SK-MEL-5 (cell line): ENCODE data around the gene CTNNAL1. TPM values are rescaled to one million over a fixed set of nuclear protein-coding genes. Genes with fewer than 3 reads are reported as not detected.
"Not testable (repeated sequence)": the region's sequence is repeated elsewhere in the genome, so short reads cannot be mapped to it uniquely, and the experiment has no call there.

Experiments used
- DNase-seq: peaks from one replicate; pipeline ENCODE4 v3.0.0-alpha.2; 2016; ENCODE audit warnings: low read depth, low spot score
- in situ Hi-C: cut with HindIII; loops from 2 replicates; pipeline ENCODE4 v1.10.0; 2016; ENCODE audit warnings: low sequenced_read_pairs, high pct_unique_total_duplicates, low pct_unique_long_range_greater_than_20kb
- total RNA-seq: library from RNA; depleted of rRNA; stranded (reverse); fragments of >200 nt; shearing (Covaris generic); gene quantifications from 2 replicates; pipeline ENCODE4 v1.2.3, GENCODE V29; 2014

The CTNNAL1 gene
- total RNA-seq, 1 experiment from 2014 or later: 61.6 TPM

- in situ Hi-C loops: no loop called here
- no peak for DNase-seq
Measured at GRCh38 chr9:108960331-108960730, 53.0 kb downstream of the CTNNAL1 start.

DNA sequence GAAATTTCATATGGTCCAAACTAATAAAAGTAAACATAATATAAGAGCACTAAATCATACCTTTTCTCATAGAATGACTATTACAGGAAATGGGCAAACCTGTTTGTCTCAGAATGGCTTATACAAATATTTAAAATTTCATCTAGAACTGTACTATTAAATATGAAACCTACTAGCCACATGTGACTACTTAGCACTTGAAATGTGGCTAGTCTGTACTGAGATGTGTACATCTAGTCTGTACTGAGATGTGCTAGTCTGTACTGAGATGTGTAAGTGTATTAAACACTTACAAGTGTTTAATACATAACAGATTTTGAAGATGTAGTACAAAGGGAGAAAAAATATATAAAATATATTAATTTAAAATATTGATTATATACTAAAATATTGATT, 56.7 kb downstream of the CTNNAL1 start:
- in situ Hi-C loops: no loop called here
- DNase-seq: no peak

- peak; percentile 26 for DNase-seq
- in situ Hi-C loops: no loop called here
Measured at GRCh38 chr9:108956022-108956630, 57.2 kb downstream of the CTNNAL1 start.

- DNase-seq: peak; percentile 72
- in situ Hi-C loops: no loop called here
Measured at GRCh38 chr9:108953983-108954574, 59.2 kb downstream of the CTNNAL1 start.

DNA sequence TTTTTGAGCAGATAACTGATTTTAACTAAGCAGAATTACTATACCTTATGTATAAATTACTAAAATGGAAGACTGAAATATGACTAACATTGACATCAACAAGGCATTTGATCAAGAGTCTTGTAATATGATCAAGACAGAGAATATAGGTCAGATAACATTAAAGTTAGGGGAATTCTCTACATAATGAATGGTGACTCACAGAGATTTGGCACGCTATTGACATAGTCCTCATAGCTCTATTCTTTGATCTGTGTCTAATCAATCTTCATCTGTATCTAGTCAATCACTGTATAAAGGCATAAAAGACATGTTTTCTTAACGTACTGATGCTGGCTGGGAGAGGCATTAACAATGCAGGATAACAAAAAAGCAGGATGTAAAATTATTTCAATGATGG, 61.7 kb downstream of the CTNNAL1 start:
- in situ Hi-C loops: no loop called here

GRCh38 chr9:108950168-108950567, 63.1 kb downstream of the CTNNAL1 start:
- in situ Hi-C loops: no loop called here
- no peak for DNase-seq

More for the DNA sequence above, 61.7 kb downstream of the CTNNAL1 start:
- DNase-seq: no peak

GRCh38 chr9:108939975-108940374, 73.3 kb downstream of the CTNNAL1 start:
- in situ Hi-C loops: no loop called here
- DNase-seq: no peak

DNA sequence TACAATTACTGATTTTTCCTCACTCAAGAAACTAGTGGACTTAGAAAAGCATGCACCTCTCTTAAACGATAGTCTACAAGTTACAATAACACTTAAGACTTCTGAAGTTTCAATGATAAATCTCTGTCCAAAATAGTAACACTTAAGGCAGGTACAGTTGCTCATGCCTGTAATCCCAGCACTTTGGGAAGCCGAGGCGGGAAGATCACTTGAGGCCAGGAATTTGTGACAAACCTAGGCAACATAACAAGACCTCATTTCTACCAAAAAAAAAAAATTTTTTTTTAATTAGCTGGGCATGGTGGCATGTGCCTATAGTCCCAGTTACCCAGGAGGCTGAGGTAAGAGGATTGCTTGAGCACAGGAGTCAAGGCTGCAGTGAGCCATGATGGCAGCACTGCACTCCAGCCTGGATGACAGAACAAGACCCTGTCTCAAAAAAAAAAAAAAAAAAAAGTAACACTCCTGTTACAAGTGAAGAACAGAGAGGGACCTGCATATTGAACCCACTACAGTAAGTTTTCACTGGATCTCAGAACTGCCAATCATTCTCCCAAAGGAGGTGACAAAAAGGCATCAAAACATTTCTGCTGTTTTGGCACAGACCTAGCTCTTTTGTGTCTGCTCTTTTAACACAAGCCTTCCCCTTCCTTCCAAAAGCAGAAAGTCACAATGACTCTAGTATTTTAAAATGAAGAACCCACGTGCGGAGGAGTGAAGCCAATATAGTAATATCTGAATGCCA, 75.6 kb downstream of the CTNNAL1 start:
- in situ Hi-C loops: no loop called here

DNA sequence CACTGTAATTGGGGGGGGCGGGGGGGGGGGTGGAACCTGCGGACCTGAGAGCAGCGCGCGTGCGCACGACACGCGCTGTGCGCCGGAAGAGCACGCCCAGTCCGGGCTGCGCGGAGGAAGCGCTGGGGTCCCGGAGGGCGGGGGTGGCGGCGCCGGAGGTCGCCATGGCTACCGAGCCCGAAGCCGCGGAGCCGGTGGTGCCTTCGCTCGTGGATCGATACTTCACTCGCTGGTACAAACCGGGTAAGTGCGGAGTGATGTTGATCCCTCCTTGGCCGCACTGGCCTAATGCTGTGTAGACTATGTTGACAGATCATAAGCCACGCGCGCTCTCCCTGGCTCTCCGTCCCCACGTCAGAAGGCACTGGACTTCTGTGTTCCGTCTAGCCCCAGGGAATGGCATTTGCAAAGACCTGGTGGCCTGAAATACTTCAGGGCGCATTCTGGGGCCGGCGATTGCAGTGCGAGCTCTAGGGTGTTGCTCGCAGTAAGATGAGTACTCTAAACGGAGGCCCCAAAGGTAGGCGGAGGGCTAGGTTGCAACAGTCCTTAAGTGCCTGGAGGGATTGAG, 78.9 kb downstream of the CTNNAL1 start, which contains the start of gene ABITRAM:
Gene ABITRAM (plus strand): TSS at position 78 of the 571 bp plus-strand sequence. CDS start 87 bp downstream, at position 165.
- DNase-seq: peak; percentile 81
- in situ Hi-C loops: no loop called here

More for the DNA sequence above, 75.6 kb downstream of the CTNNAL1 start:
- no peak for DNase-seq

- DNase-seq: peak; percentile 92
- in situ Hi-C loops: no loop called here
Measured at GRCh38 chr9:108933718-108934322, 79.5 kb downstream of the CTNNAL1 start, which contains the start of gene ELP1. ELP1 (minus strand) TSS chr9:108934124; CDS start chr9:108931146, 2,978 bp downstream.

DNA sequence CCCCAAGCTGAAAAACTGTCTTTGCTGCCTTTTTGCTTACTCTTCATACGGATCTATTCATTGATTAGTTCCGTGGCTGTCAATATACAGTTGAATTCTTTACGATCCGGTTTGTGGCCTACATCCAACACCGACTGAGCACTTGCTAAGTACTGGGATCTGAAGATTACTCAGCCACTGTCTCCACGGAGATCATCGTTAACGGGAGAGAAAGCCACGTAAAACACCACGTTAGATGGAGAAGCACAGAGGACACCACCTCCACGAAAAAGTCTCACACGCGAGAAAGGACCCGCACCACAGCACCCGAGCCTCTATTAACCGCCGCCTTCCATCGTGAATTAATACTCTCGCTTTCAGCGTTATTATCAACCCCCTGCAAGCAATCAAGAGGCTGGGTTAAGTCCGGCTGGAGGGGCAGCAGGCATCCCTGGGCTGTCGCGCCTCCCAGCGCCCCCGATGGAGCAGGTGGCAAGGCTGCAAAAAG, 80.0 kb downstream of the CTNNAL1 start:
- no peak for DNase-seq
- in situ Hi-C loops: no loop called here

- in situ Hi-C loops: no loop called here
Measured at GRCh38 chr9:108928386-108928785, 84.9 kb downstream of the CTNNAL1 start.

GRCh38 chr9:108924466-108924865, 88.8 kb downstream of the CTNNAL1 start:
- no peak for DNase-seq
- in situ Hi-C loops: no loop called here

More at GRCh38 chr9:108928386-108928785, 84.9 kb downstream of the CTNNAL1 start:
- DNase-seq: no peak

- in situ Hi-C loops: no loop called here
Measured at GRCh38 chr9:108921200-108921599, 92.1 kb downstream of the CTNNAL1 start.

GRCh38 chr9:108920401-108920800, 92.9 kb downstream of the CTNNAL1 start:
- in situ Hi-C loops, DNase-seq: not testable (repeated sequence)

More at GRCh38 chr9:108921200-108921599, 92.1 kb downstream of the CTNNAL1 start:
- no peak for DNase-seq

DNA sequence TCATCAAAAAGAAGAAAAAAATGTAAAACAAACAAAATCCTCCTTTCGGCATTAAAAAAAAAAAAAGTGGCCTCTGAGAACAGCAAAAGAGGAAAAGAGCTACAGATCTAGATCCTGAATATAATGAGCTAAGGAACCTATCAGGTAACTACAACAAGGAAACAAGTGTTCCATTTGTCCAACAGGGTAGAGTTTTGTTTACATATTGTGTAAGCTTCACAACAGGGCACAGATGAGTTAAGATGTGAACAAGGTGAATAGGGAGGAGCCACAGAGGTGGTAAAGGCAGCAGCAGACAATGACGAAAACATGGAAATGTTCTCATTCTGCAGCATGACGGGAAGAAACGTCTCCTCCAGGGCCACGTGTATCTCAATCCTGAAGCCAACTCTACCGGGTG, 93.8 kb downstream of the CTNNAL1 start:
- no peak for DNase-seq

GRCh38 chr9:108913391-108913790, 99.9 kb downstream of the CTNNAL1 start:
- DNase-seq: no peak
- in situ Hi-C loops: no loop called here

More for the DNA sequence above, 93.8 kb downstream of the CTNNAL1 start:
- in situ Hi-C loops: no loop called here

DNA sequence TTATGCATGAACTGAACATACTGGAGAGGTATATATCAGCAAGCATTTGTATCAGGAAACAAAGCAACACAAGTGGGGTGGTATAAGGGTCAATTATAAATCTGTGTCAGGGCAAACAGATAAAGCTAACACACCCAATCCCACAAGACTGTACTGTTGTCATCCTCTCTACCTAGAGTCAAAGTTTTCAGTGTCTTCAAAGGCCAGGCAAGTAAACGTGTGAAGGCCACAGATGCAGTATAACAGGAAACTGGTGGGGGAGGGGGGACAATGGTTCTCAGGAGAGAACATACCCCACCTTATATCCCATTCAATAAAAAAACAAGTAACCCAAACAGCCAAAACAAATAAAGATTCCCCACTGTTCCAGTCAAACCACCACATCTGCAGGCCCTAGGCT, 101.5 kb downstream of the CTNNAL1 start:
- in situ Hi-C loops: no loop called here
- DNase-seq: no peak
